Measurements from ENCODE around the gene SLC22A4. TPM values are rescaled to one million over a fixed set of nuclear protein-coding genes. Genes with fewer than 3 reads are reported as not detected.
A peak's percentile ranks its signal among the peaks of the same experiment; 100 is the strongest.

The SLC22A4 gene
- total RNA-seq, 1 experiment from 2014 or later = 0.72 TPM

GRCh38 chr5:132264546-132265335, 29.5 kb upstream of the SLC22A4 start:
- no peak overlapping the region for H2AFZ ChIP-seq (ENCODE audit: low read length)
- peak overlapping the region in 1 of 3 experiments; percentile 68; a peak in 2 of 7 replicates for H3K27ac Mint-ChIP-seq

More at GRCh38 chr5:132264546-132265335, 29.5 kb upstream of the SLC22A4 start:
- Histone ChIP-seq H2BK5ac (ENCODE audit: insufficient read length, low read length) (no peak overlapping the region), H3K23ac (ENCODE audit: insufficient read length, low read depth, low read length) (no peak overlapping the region), H2BK15ac (ENCODE audit: low read depth, low read length) (no peak overlapping the region), H4K20me1 (ENCODE audit: control insufficient read depth, insufficient read depth, insufficient read length) (peaks cover 5% of the 10 kb centered on the region), H3K27ac (ENCODE audit: insufficient read length, low read depth, low read length) (no peak overlapping the region), H3K14ac (ENCODE audit: insufficient read depth, low read length) (no peak overlapping the region), H4K5ac (ENCODE audit: insufficient read length, low read depth, low read length) (no peak overlapping the region), H3K79me1 (ENCODE audit: insufficient read depth, low read depth, low read length, poor library complexity, severe bottlenecking) (no peaks in the 10 kb centered on the region), H3K23me2 (ENCODE audit: insufficient read length, low read depth, low read length, poor library complexity, severe bottlenecking) (no peaks in the 10 kb centered on the region), H4K8ac (replicated peaks; ENCODE audit: insufficient read length, low read depth, low read length) (no peak overlapping the region), H3T11ph (ENCODE audit: low read length) (no peak overlapping the region), H2BK120ac (ENCODE audit: low read depth, low read length, poor library complexity, severe bottlenecking) (no peak overlapping the region), H3K9ac (ENCODE audit: extremely low read depth, insufficient read length, low read length) (no peak overlapping the region), H3K4me2 (ENCODE audit: insufficient read depth, insufficient read length, low read length) (no peak overlapping the region), H3K18ac (ENCODE audit: insufficient read length, low read depth, low read length) (no peak overlapping the region), H3K27me3 (ENCODE audit: insufficient read depth, low read length) (no peaks in the 10 kb centered on the region), H2BK12ac (ENCODE audit: insufficient read length, low read depth, low read length) (no peak overlapping the region), H3K4me1 (ENCODE audit: insufficient read depth, low read length) (no peaks in the 10 kb centered on the region), H3K9me3 (ENCODE audit: control insufficient read depth, low read depth, low read length) (no peaks in the 10 kb centered on the region), H3K56ac (ENCODE audit: insufficient read length, low read depth, low read length) (no peak overlapping the region), H2BK20ac (ENCODE audit: low read depth, low read length, poor library complexity, severe bottlenecking) (no peak overlapping the region), H3K79me2 (ENCODE audit: insufficient read depth, low read length) (no peaks in the 10 kb centered on the region), H3K4ac (ENCODE audit: low read depth, low read length) (no peak overlapping the region), H4K91ac (ENCODE audit: insufficient read length, low read depth, low read length) (no peak overlapping the region), H2AK5ac (ENCODE audit: insufficient read length, low read length) (no peak overlapping the region)
- no peak overlapping the region for H3K4me3 Mint-ChIP-seq
- TF ChIP-seq CTCF (conservative IDR thresholded peaks at IDR 0.05) = no peak
- no CpG with 5 or more reads among the region's 4 CpGs for WGBS (ENCODE audit: extremely low coverage, insufficient read length, low lambda C conversion rate)
- peaks cover 21 to 22% of the 10 kb centered on the region in 2 experiments for H3K4me1 Mint-ChIP-seq
- 0 out of 7 replicates have a peak, but pooled peaks cover 0 to 1% (median 0%) of the 10 kb centered on the region in 3 experiments for H3K36me3 Mint-ChIP-seq (ENCODE audit: insufficient read depth in 1 of 3, low read depth in 3 of 3)
- no peaks in the 10 kb centered on the region for H3K9me3 Mint-ChIP-seq
- no peaks in the 10 kb centered on the region; the same call in none of the 2 replicates for H3K27me3 Mint-ChIP-seq (ENCODE audit: low read depth)
- peak; percentile 10 for DNase-seq

Data from H9 (cell line).